Stimulated activated naive CD8-positive, alpha-beta T cell treated with anti-CD3 and anti-CD28 coated beads, Interleukin-15, Interleukin-2, amounts not matched to agents 100 ng/mL and 50 ng/mL, for 24 hours (primary cell): Measurements from ENCODE around the gene PRKD3.
A peak's percentile ranks its signal among the peaks of the same experiment; 100 is the strongest.

Experiments
- H3K27ac Mint-ChIP-seq: one replicate; pipeline ENCODE4 v1.8.0; 2021; ENCODE audit warnings: mild to moderate bottlenecking, mixed read lengths
- H3K27me3 Mint-ChIP-seq: one replicate; pipeline ENCODE4 v1.8.0; 2021; ENCODE audit warnings: mixed read lengths
- H3K36me3 Mint-ChIP-seq: one replicate; pipeline ENCODE4 v1.8.0; 2021; ENCODE audit warnings: low read depth, mixed read lengths
- H3K4me1 Mint-ChIP-seq: one replicate; pipeline ENCODE4 v1.8.0; 2021; ENCODE audit warnings: low read depth, mixed read lengths
- H3K4me3 Mint-ChIP-seq: one replicate; pipeline ENCODE4 v1.8.0; 2021; ENCODE audit warnings: mild to moderate bottlenecking, mixed read lengths
- H3K9me3 Mint-ChIP-seq: one replicate; pipeline ENCODE4 v1.8.0; 2021; ENCODE audit warnings: mixed read lengths

Gene PRKD3

DNA sequence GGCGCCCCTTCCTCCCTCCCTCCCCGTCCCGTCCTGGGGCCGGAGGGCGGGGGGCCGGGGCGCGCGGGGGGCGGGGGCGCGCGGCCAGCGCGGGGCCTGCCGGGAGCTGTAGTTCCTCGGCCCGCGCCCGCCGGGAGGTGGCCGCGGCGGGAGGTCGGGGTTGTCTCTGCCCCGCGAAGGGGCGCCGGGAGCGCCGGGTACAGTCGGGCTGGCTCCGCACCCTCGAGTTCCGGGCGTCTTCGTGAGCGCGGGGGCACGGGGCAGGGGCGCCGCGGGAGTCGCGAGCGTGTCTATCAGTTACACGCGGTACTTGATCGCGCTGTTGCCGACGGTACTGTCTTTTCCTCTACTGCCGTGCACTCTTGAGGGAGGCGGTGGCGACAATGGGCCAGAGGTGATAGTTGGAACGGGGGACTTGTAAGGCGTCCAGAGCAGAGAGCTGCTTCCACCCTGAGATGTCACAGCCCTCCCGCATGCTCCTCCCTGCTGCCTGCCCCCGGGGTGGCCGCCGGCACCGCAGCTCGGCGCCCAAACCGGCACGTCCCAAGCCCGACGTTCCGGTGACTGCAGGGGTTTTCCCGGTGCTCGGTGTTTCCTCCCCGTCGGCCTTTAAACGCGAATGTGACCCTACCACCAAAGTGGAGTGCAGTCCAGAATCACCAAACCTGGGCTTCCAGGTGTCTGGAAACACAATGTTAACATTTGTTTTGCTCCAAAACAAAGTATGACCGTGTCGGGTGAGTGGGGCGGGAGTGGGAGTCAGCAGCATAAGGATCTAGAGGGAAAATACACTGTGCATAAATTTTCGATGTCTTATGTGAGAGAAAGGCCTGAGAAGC is at the start of gene PRKD3:
TSS of gene PRKD3 (minus strand) at position 48 of the 839 bp plus-strand sequence. CDS start 8,309 bp downstream, outside the sequence.
- Mint-ChIP-seq H3K27ac (peak within 1 kb of the TSS; percentile 98), H3K4me3 (peak within 1 kb of the TSS; percentile 98), H3K36me3 (peaks cover 11% of the 10 kb centered on the region), H3K27me3 (peaks cover 19% of the 10 kb centered on the region), H3K4me1 (peaks cover 45% of the 10 kb centered on the region), H3K9me3 (no peaks in the 10 kb centered on the region)

DNA sequence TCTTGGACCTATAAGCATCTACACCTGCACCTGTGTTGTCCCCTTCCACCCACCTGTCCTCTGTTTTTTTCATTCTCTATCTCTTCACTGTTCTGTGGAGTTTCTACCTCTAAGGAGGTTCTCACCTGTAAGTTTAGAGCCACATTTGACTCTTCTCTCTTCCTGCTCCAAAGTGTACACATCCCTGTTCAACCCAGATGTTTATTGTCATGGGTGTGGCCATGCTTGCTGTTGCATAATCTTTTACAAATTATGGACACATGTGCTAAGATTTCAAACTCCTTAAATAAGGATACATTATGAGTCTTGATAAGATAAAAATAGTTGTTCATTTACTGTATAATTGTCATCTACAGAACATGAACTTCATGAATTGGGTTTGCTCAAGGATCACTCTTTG is 47.4 kb upstream of the PRKD3 start:
- Mint-ChIP-seq H3K9me3 (no peaks in the 10 kb centered on the region), H3K36me3 (peaks cover 6% of the 10 kb centered on the region), H3K4me1 (peaks cover 23% of the 10 kb centered on the region), H3K27me3 (peaks cover 43% of the 10 kb centered on the region), H3K4me3 (no peak overlapping the region), H3K27ac (no peak overlapping the region)

DNA sequence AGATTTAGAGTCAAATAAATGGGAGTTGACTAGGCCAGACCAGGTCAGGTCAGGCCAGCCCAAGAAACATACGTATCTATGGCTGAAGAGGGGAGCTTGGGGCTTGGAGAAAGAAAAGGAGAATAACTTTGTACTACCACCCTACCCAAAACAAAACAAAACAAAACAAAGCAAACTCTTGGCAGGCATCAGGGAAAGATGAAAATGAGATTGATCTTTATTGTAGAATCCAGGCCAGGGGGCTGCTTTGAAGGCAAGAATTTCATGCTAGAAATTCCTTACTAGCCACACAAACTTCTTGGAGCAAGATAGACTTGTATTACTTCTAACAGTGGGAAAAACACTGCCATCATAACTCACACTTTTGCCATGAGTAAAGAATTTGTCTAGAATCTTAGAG is 46.0 kb upstream of the PRKD3 start:
- H3K4me1 Mint-ChIP-seq, result peaks cover 10% of the 10 kb centered on the region
- peaks cover 6% of the 10 kb centered on the region for H3K36me3 Mint-ChIP-seq
- H3K4me3 Mint-ChIP-seq, result no peak overlapping the region
- no peaks in the 10 kb centered on the region for H3K9me3 Mint-ChIP-seq
- no peak overlapping the region for H3K27ac Mint-ChIP-seq
- peaks cover 43% of the 10 kb centered on the region for H3K27me3 Mint-ChIP-seq

DNA sequence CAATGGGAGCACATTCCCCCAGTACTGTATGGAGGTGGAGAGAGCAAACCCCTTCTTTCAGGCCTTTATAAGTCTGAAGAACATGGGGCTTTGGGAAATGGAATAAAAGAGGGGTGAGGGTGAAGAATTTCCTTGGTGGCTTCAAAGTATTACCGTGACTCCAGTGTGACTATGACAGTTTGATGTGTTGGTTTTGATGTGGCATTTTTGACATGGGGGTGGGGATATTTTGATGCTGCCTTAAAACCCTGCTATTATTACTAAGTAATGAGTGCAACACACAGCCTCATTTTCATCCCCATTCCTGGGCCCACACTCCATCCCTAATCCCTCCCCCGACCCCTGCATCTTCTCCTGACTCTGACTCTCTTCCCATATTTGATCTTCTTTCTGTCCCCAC is 43.4 kb upstream of the PRKD3 start:
- H3K27ac Mint-ChIP-seq, result peak overlapping the region; percentile 85
- H3K27me3 Mint-ChIP-seq, result peaks cover 26% of the 10 kb centered on the region
- H3K36me3 Mint-ChIP-seq, result peaks cover 6% of the 10 kb centered on the region
- H3K4me3 Mint-ChIP-seq, result peak overlapping the region; percentile 47
- no peaks in the 10 kb centered on the region for H3K4me1 Mint-ChIP-seq
- no peaks in the 10 kb centered on the region for H3K9me3 Mint-ChIP-seq

DNA sequence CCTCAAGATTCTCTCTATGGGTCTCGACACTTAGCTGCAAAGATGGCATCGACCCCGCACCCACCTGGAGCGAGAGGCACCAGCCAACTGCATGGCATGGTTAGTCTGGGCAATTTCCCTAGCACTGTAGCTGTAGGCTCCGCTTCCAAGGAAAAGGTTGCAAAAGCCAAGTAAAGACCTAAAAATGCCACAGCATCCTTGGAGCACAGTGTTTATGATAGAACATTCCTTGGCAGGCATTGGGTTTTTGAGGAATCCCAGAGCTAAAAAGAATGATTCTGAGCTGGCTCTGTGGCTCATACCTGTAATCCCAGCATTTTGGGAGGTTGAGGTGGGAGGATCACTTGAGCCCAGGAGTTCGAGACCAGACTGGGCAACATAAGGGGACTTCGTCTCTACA is 42.7 kb upstream of the PRKD3 start:
- Mint-ChIP-seq H3K27ac (peak overlapping the region; percentile 85), H3K4me3 (peak overlapping the region; percentile 47), H3K9me3 (no peaks in the 10 kb centered on the region), H3K36me3 (peaks cover 6% of the 10 kb centered on the region), H3K27me3 (peaks cover 26% of the 10 kb centered on the region), H3K4me1 (no peaks in the 10 kb centered on the region)

DNA sequence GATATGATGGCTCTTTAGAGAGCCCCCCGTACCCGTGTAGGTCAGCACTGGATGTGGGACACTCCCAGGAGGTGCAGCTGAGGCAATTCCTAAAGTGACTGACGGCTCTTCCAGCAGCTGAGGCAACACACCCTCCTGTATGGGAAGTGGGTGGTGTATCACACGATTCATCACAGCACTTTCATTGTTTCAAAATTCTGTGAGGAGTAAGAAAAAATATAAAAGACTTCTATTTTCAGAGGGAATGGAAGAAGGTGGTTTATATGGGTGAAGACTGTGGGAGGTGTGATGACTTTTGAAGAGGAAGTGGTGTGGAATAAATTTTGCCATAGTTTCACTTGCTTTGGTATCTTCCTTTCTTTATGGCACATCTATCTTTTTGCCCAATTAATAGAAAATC is 42.1 kb upstream of the PRKD3 start:
- H3K27ac Mint-ChIP-seq, result peak overlapping the region; percentile 85
- peak overlapping the region; percentile 45 for H3K4me3 Mint-ChIP-seq

DNA sequence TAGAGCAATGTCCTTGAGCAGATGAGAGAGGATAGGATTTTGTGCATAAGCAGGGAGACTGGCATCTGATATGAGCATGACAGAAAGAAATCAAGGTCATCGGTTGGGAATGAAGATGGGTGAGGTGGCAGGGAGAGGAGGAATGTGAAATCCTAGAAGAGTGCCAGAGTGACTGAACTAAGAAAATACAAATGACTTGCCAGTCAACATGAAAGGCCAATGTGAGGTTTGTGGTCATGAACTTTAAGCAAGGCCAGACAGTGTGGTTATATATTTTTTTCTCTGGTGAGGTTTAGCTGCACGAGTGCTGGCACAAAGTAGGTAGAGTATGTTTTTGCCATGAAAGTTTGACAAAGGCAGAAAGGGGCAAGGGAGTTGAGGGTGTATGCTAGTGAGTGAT is 41.0 kb upstream of the PRKD3 start:
- Mint-ChIP-seq H3K27me3 (peaks cover 25% of the 10 kb centered on the region), H3K4me1 (no peaks in the 10 kb centered on the region), H3K4me3 (no peak overlapping the region), H3K27ac (no peak overlapping the region), H3K9me3 (no peaks in the 10 kb centered on the region), H3K36me3 (peaks cover 5% of the 10 kb centered on the region)

More for the DNA sequence above, 42.1 kb upstream of the PRKD3 start:
- H3K27me3 Mint-ChIP-seq, result peaks cover 25% of the 10 kb centered on the region
- no peaks in the 10 kb centered on the region for H3K4me1 Mint-ChIP-seq
- peaks cover 6% of the 10 kb centered on the region for H3K36me3 Mint-ChIP-seq
- no peaks in the 10 kb centered on the region for H3K9me3 Mint-ChIP-seq

DNA sequence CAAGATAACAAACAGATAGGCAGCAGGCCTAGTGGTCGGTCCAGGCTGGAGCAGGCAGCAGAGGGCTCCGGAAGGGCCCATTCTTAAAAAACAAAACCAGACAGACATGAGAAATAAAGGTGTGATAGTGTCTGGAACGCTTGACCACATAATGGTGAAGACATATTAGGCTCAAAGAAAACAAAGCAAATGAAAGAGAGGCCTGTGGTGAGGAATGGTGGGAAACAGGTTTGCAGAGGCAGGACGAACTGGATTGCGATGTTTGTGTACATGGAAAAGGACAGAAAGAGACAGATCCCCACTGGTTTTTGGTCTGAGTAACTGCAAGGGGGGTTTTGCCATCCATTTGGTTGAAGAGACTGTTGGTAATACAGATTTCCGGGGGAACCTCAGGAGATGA is 39.7 kb upstream of the PRKD3 start:
- no peaks in the 10 kb centered on the region for H3K36me3 Mint-ChIP-seq
- no peak overlapping the region for H3K4me3 Mint-ChIP-seq
- H3K9me3 Mint-ChIP-seq, result no peaks in the 10 kb centered on the region
- peaks cover 33% of the 10 kb centered on the region for H3K27me3 Mint-ChIP-seq
- no peak overlapping the region for H3K27ac Mint-ChIP-seq
- H3K4me1 Mint-ChIP-seq, result no peaks in the 10 kb centered on the region

DNA sequence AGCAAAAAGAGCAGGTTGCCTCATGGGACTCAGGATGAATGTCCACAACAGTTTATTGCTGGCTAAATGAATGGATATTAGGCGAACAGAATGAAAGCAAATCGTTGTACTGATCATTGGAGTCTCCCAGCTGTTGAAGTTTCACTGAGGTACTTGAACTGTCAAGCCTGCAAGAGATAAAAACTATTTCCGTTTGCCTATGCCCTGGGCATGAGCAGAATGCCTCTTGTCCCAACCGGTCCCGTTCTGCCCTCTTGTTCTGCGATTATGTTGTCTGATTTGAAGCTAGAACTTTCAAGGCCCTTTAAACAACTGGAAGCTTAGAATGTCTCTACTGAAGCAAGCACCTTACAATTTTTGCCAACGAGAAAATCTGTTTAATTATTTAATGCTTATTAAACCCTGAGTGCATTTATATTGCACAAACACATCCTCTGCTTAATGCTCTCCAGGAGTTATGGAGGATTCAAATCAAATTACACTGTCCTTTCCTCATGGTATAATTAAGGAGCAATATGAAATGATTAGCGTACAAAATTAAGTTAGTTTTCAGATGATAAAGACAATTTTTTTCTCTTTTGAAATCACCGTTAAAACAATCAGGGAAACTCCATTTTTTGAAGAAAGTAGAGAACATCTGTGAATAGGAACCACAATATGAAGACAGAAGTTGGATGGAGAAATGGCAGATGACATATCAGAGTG is 37.5 kb upstream of the PRKD3 start:
- H3K4me1 Mint-ChIP-seq, result no peaks in the 10 kb centered on the region
- no peak overlapping the region for H3K4me3 Mint-ChIP-seq
- no peaks in the 10 kb centered on the region for H3K9me3 Mint-ChIP-seq
- H3K36me3 Mint-ChIP-seq, result no peaks in the 10 kb centered on the region
- peaks cover 44% of the 10 kb centered on the region for H3K27me3 Mint-ChIP-seq
- no peak overlapping the region for H3K27ac Mint-ChIP-seq

DNA sequence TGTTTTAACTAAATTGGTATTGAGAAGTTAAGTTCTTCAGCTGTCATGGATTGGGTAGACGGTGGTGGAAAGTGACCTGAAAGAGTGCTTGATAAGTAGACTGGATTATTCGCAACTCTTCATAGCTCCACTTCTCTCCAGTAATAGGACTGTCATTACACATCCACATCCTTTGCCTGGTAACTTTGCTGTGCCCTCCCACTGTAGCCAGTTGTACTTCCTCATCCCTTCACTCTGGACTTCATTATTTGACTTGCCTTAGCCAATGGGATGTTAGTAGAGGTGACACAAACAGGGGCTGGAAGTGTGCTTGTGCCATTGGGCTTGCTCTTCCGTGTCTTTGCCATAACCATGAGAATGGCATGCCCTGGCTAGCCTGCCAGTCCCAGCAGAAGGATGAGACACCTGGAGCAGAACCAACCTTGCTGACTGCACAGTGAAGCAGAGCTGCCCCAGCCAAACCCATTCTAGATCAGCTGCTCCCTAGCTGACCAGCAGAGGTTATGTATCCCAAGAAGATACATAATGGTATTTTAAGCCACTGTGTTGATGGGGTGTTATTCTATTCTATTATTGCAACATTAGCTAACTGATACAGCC is 36.7 kb upstream of the PRKD3 start:
- H3K27me3 Mint-ChIP-seq, result peaks cover 49% of the 10 kb centered on the region

DNA sequence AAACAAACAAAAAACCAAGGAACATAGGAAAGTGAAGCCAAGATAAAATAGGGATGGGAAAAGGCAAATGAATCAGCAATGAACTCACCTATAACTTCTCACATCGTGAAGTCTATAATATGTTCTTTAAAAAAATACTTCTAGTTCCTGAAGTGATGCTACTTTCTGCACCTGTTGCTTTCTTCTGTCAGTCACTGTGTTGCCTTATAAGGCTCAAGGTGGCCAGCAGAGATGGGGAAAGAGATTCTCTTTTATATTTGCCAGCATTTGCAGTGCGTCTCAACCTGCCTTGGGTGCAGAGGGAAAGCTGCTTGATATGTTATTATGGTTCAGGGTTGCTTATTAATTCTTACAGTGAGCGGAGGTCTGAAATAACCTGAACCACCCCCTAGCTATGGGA is 33.8 kb upstream of the PRKD3 start:
- no peaks in the 10 kb centered on the region for H3K4me1 Mint-ChIP-seq
- peaks cover 71% of the 10 kb centered on the region for H3K27me3 Mint-ChIP-seq

More for the DNA sequence above, 36.7 kb upstream of the PRKD3 start:
- H3K4me3 Mint-ChIP-seq, result no peak overlapping the region
- H3K36me3 Mint-ChIP-seq, result no peaks in the 10 kb centered on the region
- H3K27ac Mint-ChIP-seq, result no peak overlapping the region
- H3K9me3 Mint-ChIP-seq, result no peaks in the 10 kb centered on the region
- H3K4me1 Mint-ChIP-seq, result no peaks in the 10 kb centered on the region

DNA sequence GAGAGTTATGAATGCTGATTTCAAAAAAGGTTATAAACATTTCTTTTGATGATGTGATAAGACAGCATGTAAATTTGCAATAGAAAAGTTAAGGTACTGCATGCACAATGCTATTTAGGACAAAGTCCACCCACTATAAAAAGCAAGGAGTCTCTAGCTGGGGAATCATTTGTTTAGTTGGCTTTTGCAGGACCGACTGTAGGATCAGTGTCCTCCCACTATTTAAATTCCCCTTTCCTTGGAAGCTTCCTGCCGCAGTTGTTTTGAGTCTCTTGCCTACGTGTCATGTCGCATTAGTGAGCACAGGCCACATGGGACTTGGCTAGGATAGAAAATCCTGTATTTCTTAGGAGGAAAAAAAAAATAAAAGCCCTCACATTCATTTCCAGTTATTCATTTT is 32.9 kb upstream of the PRKD3 start:
- H3K4me1 Mint-ChIP-seq, result no peaks in the 10 kb centered on the region
- peaks cover 73% of the 10 kb centered on the region for H3K27me3 Mint-ChIP-seq
- no peaks in the 10 kb centered on the region for H3K9me3 Mint-ChIP-seq
- no peak overlapping the region for H3K27ac Mint-ChIP-seq
- H3K36me3 Mint-ChIP-seq, result no peaks in the 10 kb centered on the region
- no peak overlapping the region for H3K4me3 Mint-ChIP-seq

More for the DNA sequence above, 33.8 kb upstream of the PRKD3 start:
- no peaks in the 10 kb centered on the region for H3K9me3 Mint-ChIP-seq
- H3K4me3 Mint-ChIP-seq, result no peak overlapping the region
- H3K36me3 Mint-ChIP-seq, result no peaks in the 10 kb centered on the region
- H3K27ac Mint-ChIP-seq, result no peak overlapping the region

DNA sequence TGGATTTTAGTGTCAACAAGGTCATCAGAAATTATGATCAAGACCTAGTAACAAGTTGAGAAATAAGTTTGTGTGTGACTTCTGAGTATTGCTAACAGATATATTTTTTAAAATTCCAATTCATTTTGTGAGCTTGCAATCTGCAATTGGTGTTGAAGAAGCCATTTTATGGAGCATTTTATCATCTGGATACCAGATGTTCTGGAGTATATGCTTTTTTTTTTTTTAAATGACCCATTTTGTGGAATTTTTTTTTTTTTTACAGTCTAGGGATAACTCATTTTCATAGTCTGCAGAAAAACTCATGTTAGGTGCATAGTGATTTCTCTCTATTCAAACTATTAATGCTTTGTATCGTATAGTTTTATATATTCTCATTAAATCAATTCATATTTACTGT is 32.4 kb upstream of the PRKD3 start:
- Mint-ChIP-seq H3K27ac (no peak overlapping the region), H3K4me1 (no peaks in the 10 kb centered on the region), H3K9me3 (no peaks in the 10 kb centered on the region), H3K27me3 (peaks cover 71% of the 10 kb centered on the region), H3K36me3 (no peaks in the 10 kb centered on the region), H3K4me3 (no peak overlapping the region)

DNA sequence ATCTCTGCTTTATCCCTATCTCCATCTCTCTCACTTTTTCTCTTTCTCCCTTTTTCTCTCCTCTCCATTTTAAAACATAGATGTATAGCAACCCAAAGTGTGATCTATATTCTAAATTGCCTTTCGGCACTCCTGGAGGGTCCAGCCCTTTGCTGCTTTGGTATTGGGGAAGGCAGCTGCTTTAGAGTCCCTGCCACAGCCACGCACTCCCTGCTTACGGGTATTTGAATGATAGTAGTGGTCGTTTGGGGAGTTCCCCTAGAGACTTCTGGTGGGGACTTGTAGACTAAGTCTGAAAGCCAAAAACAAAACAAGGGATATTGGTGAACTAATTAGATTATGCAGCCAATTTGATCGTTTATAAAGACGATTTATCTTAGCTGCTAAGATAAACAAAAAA is 31.7 kb upstream of the PRKD3 start:
- Mint-ChIP-seq H3K27me3 (peaks cover 66% of the 10 kb centered on the region), H3K9me3 (no peaks in the 10 kb centered on the region)

DNA sequence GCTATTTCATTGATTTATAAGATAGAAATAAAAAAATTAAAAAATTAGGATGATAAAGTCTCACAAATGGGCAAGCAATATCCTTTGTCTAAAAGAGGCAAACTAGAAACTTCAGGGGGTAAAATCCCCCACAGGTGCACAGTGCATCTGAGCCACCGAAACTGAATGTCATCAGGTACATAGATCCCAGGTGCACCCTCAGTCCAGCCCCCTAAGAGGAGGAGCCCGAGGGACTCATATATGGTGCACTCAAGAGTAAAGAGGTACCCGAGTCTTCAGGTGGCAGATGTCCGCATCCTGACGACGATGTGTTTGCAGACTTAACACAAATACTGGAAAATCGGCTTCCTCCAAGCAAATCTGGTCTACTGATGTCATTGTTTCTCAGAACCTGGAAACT is 31.1 kb upstream of the PRKD3 start:
- Mint-ChIP-seq H3K4me3 (no peak overlapping the region), H3K4me1 (no peaks in the 10 kb centered on the region), H3K36me3 (no peaks in the 10 kb centered on the region), H3K9me3 (no peaks in the 10 kb centered on the region), H3K27me3 (peaks cover 60% of the 10 kb centered on the region), H3K27ac (no peak overlapping the region)

More for the DNA sequence above, 31.7 kb upstream of the PRKD3 start:
- Mint-ChIP-seq H3K4me1 (no peaks in the 10 kb centered on the region), H3K36me3 (no peaks in the 10 kb centered on the region), H3K27ac (no peak overlapping the region), H3K4me3 (no peak overlapping the region)
